GM19023 (cell line): ENCODE results near the gene PROSER3.

Source experiments
- ATAC-seq: cut with Tn5 transposase; IDR thresholded peaks from one replicate; pipeline ENCODE4 v1.9.1; 2021; ENCODE audit warnings: mild to moderate bottlenecking, moderate library complexity; ENCODE audit not compliant: unreplicated experiment

The PROSER3 gene

GRCh38 chr19:35816846-35817245 lies 58.9 kb downstream of the PROSER3 start:
- ATAC-seq, result no peak

GRCh38 chr19:35818445-35818844 lies 60.5 kb downstream of the PROSER3 start:
- no peak for ATAC-seq
